Lower leg skin (tissue), 4 donors: ENCODE results near the gene RASD2. TPM values are rescaled to one million over a fixed set of nuclear protein-coding genes. Genes with fewer than 3 reads are reported as not detected.

ENCODE experiments used
- DNase-seq, 2 donors: peaks; one replicate each; pipeline ENCODE4 v3.0.0-alpha.2; 2019; ENCODE audit warnings: low spot score in 2 of 2
- H3K4me3 ChIP-seq: fragments of 200-600 bp; sonication (generic); 2 replicates; pipeline ENCODE4 v1.5.1; 2017; ENCODE audit warnings: mild to moderate bottlenecking, low read depth; ENCODE audit not compliant: poor library complexity, severe bottlenecking
- CTCF ChIP-seq, 3 donors: fragments of 450-650 bp; IDR thresholded peaks; one replicate each; pipeline ENCODE4 v1.5.1; 2016; ENCODE audit warnings: antibody characterized with exemption in 3 of 3, mild to moderate bottlenecking in 3 of 3, moderate library complexity in 2 of 3
- POLR2A ChIP-seq, 2 donors: fragments of 450-650 bp; IDR thresholded peaks; one replicate each; pipeline ENCODE4 v1.6.1; 2016 to 2017; ENCODE audit warnings: antibody characterized with exemption in 2 of 2, mild to moderate bottlenecking in 1 of 2, moderate library complexity in 1 of 2
- WGBS, 2 donors: methylation state at CpG; one replicate each; pipeline ENCODE4 v1.1.5; 2018; 5-methylcytosine and 5-hydroxymethylcytosine counted together
- intact Hi-C: fragments of 100-400 bp; cut with DNase I; formaldehyde crosslinking; loops from one replicate; pipeline ENCODE4 v1.15.0; 2023; ENCODE audit warnings: low total_unique reads
- total RNA-seq, 4 donors: library from RNA; depleted of rRNA; stranded (reverse); fragments of >200 nt; gene quantifications; one replicate each; pipeline ENCODE4 v1.1.0, GENCODE V29; 2016

Gene RASD2
- total RNA-seq, 4 donors from 2014 or later: 0.27 to 3.2 (median 1.4) TPM

- TF ChIP-seq CTCF (IDR thresholded peaks at IDR 0.05) (no peak), POLR2A (IDR thresholded peaks at IDR 0.05) (no peak)
- intact Hi-C loops: no loop called here
- 56 to 66% methylated on average over 12 of the region's 12 CpGs for WGBS, 2 donors
- no peak for DNase-seq
- H3K4me3 ChIP-seq: no peak overlapping the region
Measured at GRCh38 chr22:35522225-35523149, 18.1 kb upstream of the RASD2 start.

- TF ChIP-seq POLR2A (IDR thresholded peaks at IDR 0.05): no peak
- TF ChIP-seq CTCF (IDR thresholded peaks at IDR 0.05): no peak
- intact Hi-C loops: no loop called here
- DNase-seq: peak in 1 of 2 donors; percentile 32
- no peak overlapping the region for H3K4me3 ChIP-seq
- WGBS, 2 donors: 36 to 44% methylated on average over 14 to 17 of the region's 17 CpGs
Measured at GRCh38 chr22:35523167-35523947, 17.3 kb upstream of the RASD2 start.

- intact Hi-C loops: no loop called here
- WGBS, 2 donors: 24 to 25% methylated on average over 14 of the region's 14 CpGs
- TF ChIP-seq CTCF (IDR thresholded peaks at IDR 0.05): no peak
- no peak for TF ChIP-seq POLR2A (IDR thresholded peaks at IDR 0.05)
- H3K4me3 ChIP-seq: no peak overlapping the region
- peak in 1 of 2 donors; percentile 38 for DNase-seq
Measured at GRCh38 chr22:35524966-35525686, 15.5 kb upstream of the RASD2 start.

- no peak for DNase-seq
- no peak overlapping the region for H3K4me3 ChIP-seq
- 80 to 86% methylated on average over 12 of the region's 12 CpGs for WGBS, 2 donors
- intact Hi-C loops: no loop called here
- TF ChIP-seq POLR2A (IDR thresholded peaks at IDR 0.05) (no peak), CTCF (IDR thresholded peaks at IDR 0.05) (no peak)
Measured at GRCh38 chr22:35525687-35526332, 14.8 kb upstream of the RASD2 start.

- no peak for DNase-seq
- WGBS, 2 donors: 84 to 86% methylated on average over 12 of the region's 12 CpGs
- intact Hi-C loops: no loop called here
- H3K4me3 ChIP-seq: no peak overlapping the region
- TF ChIP-seq POLR2A (IDR thresholded peaks at IDR 0.05): no peak
- TF ChIP-seq CTCF (IDR thresholded peaks at IDR 0.05): no peak
Measured at GRCh38 chr22:35526333-35526979, 14.2 kb upstream of the RASD2 start.
